ENCODE measurements around the gene NUAK1. TPM values are rescaled to one million over a fixed set of nuclear protein-coding genes. Genes with fewer than 3 reads are reported as not detected.

NUAK1 gene
- total and polyA plus RNA-seq, 7 donors = 1.8 to 12.1 (median 5.8) TPM

DNA sequence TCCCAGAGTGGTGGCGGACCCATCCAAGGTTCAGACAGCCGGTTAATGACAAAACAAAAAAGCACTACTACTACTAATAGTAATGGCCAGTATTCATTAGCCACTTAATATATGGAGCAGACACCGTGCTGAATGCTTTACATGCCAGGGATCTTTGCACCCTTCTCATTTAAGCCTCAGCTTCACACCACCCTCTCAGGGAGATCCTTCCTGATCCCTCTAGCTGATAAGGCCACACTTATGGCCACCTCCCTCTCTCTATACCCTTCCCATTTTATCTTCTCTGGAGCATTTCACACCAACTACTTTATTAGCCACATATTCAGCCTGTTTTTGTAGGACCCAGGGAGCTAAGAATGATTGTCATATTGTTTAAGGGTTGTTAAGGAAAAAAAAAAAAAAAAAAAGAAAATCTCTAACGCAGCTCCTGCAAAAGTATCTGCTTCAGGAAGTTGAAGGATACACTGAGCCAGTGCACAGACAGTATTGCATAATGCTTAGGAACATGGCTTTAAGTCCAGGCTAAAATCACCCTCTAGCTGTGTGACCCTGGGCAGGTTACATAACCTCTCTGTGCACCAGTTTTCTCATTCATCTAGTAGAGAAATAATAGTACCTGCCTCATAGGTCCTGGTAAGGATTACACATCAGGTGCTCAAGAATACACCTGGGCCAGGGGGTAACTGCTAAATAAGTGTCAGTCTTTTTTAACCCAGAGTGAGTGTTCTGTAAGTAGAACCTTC is 29.4 kb downstream of the NUAK1 start:
- Histone ChIP-seq H3K4me3 (no peak overlapping the region), H3K27me3 (no peaks in the 10 kb centered on the region), H3K36me3 (no peaks in the 10 kb centered on the region), H3K9me3 (no peaks in the 10 kb centered on the region), H3K27ac (peak overlapping the region in 1 of 4 donors; percentile 31), H3K4me1 (peaks cover 0 to 64% (median 57%) of the 10 kb centered on the region in 4 donors)
- TF ChIP-seq POLR2A (IDR thresholded peaks at IDR 0.05) (no peak), POLR2AphosphoS5 (IDR thresholded peaks at IDR 0.05) (no peak), EP300 (IDR thresholded peaks at IDR 0.05) (no peak)
- TF ChIP-seq, protein P1, sequence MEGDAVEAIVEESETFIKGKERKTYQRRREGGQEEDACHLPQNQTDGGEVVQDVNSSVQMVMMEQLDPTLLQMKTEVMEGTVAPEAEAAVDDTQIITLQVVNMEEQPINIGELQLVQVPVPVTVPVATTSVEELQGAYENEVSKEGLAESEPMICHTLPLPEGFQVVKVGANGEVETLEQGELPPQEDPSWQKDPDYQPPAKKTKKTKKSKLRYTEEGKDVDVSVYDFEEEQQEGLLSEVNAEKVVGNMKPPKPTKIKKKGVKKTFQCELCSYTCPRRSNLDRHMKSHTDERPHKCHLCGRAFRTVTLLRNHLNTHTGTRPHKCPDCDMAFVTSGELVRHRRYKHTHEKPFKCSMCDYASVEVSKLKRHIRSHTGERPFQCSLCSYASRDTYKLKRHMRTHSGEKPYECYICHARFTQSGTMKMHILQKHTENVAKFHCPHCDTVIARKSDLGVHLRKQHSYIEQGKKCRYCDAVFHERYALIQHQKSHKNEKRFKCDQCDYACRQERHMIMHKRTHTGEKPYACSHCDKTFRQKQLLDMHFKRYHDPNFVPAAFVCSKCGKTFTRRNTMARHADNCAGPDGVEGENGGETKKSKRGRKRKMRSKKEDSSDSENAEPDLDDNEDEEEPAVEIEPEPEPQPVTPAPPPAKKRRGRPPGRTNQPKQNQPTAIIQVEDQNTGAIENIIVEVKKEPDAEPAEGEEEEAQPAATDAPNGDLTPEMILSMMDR (IDR thresholded peaks at IDR 0.05) = no peak
- 49 to 67% methylated on average over 4 of the region's 4 CpGs for WGBS, 2 donors
- DNase-seq = no peak
- intact Hi-C loops (cut with DNase I) = no loop called here

DNA sequence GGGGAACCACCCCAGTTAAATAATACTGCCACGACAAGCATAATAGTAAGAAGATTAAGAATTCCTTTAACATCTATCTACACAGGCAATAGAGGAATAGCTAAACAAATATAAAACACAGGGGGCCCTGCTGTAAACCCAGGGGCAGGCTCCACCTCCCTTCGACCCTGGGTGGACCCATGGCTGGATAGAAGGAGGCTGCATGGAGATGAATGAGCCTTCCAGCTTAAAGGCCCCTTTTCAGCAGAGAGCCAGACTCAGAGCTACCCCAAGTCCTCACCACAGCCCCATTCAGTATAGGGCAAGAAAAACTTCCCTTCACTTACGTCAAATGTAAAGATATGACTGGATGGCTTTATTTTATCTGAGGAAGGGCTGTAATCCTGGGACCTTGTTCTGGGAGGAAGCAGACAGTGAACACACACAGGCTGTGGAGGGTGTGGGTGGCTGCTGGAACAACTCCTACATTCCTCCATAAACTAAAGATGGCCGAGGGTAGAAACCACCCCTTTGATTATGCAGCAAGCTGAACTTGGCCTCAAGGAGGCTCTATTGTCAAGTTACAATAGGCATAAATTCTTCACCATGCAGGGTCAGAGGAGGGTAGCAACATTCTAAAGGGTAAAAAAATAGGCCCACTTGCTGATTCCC is 30.4 kb downstream of the NUAK1 start:
- WGBS, 2 donors = 8 to 46% methylated on average over 4 of the region's 4 CpGs
- H3K36me3 ChIP-seq = no peaks in the 10 kb centered on the region
- intact Hi-C loops (cut with DNase I) = no loop called here
- no peaks in the 10 kb centered on the region for H3K27me3 ChIP-seq
- H3K27ac ChIP-seq = peak overlapping the region in 2 of 4 donors; percentile 1 to 31
- H3K4me1 ChIP-seq = peaks cover 0 to 54% (median 46%) of the 10 kb centered on the region in 4 donors
- no peaks in the 10 kb centered on the region for H3K9me3 ChIP-seq
- H3K4me3 ChIP-seq = no peak overlapping the region
- DNase-seq = peak; percentile 4
- TF ChIP-seq, protein P1 (IDR thresholded peaks at IDR 0.05) = no peak
- TF ChIP-seq EP300 (IDR thresholded peaks at IDR 0.05) = no peak
- no peak for TF ChIP-seq POLR2A (IDR thresholded peaks at IDR 0.05)
- TF ChIP-seq POLR2AphosphoS5 (IDR thresholded peaks at IDR 0.05) = no peak

DNA sequence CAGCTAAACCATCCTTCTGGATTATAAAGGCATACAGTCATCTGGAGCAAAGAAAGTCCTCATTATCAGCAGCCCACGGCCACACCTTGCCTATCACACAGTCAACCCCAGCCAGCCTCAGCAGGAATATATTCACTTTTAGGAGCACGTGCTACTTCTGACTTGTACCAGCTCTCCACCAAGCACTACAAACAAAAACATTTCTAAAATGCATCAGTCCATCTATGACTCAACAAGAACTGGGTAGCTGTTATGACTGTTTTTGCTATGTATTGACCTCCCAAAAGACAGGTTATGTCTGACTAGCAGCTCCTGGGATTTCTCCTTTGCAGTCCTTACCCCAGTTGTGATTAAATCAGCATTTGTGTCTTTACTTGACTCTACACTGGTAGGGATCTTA is 31.2 kb downstream of the NUAK1 start:
- Histone ChIP-seq H3K4me1 (peaks cover 0 to 46% (median 39%) of the 10 kb centered on the region in 4 donors), H3K4me3 (no peak overlapping the region), H3K36me3 (no peaks in the 10 kb centered on the region), H3K9me3 (no peaks in the 10 kb centered on the region), H3K27me3 (no peaks in the 10 kb centered on the region), H3K27ac (peak overlapping the region in 1 of 4 donors; percentile 31)
- DNase-seq = peak; percentile 32
- TF ChIP-seq, protein P1 (IDR thresholded peaks at IDR 0.05) = no peak
- TF ChIP-seq EP300 (IDR thresholded peaks at IDR 0.05) = no peak
- TF ChIP-seq POLR2A (IDR thresholded peaks at IDR 0.05) = no peak
- TF ChIP-seq POLR2AphosphoS5 (IDR thresholded peaks at IDR 0.05) = no peak
- WGBS, 2 donors = 16 to 63% methylated on average over 2 of the region's 2 CpGs
- intact Hi-C loops (cut with DNase I) = no loop called here

DNA sequence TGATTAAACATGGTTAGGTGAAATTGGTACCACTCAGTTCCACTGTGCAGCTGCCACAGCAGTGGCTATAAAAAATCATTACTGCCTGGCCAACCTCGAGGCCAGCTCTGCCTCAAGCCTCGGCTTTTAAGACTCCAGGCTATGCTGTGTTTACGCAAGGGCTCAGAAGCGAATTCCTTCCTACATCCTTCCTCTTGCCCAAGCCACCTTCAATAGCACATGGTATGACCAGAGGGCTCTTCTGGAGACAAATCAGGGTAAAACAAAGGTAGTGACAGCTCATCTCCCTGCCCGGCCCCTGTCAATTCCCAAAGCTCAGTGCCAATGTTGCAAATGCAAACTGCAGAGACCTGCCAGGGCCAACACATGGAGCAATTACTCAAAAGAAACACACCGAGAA is 31.9 kb downstream of the NUAK1 start:
- H3K27ac ChIP-seq = peak overlapping the region in 1 of 4 donors; percentile 29

More for the DNA sequence above, 31.9 kb downstream of the NUAK1 start:
- H3K4me1 ChIP-seq = peaks cover 0 to 40% (median 33%) of the 10 kb centered on the region in 4 donors
- intact Hi-C loops (cut with DNase I) = no loop called here
- DNase-seq = no peak
- WGBS, 2 donors = 26 to 46% methylated on average over 6 of the region's 6 CpGs
- TF ChIP-seq POLR2A (IDR thresholded peaks at IDR 0.05) (no peak), EP300 (IDR thresholded peaks at IDR 0.05) (no peak), POLR2AphosphoS5 (IDR thresholded peaks at IDR 0.05) (no peak)
- TF ChIP-seq, protein P1 (IDR thresholded peaks at IDR 0.05) = no peak
- H3K9me3 ChIP-seq = no peaks in the 10 kb centered on the region
- H3K4me3 ChIP-seq = no peak overlapping the region
- H3K27me3 ChIP-seq = no peaks in the 10 kb centered on the region
- H3K36me3 ChIP-seq = no peaks in the 10 kb centered on the region
